GM23338 (cell line): Measurements from ENCODE around the gene CYCS. TPM values are rescaled to one million over a fixed set of nuclear protein-coding genes. Genes with fewer than 3 reads are reported as not detected.

Source experiments
- ATAC-seq: fragments of 200-7000 bp; cut with Tn5 transposase; 3 replicates; pipeline ENCODE4 v1.9.1; 2020
- DNase-seq: peaks from one replicate; pipeline ENCODE4 v3.0.0-alpha.2; 2015; ENCODE audit warnings: low spot score
- H2AFZ ChIP-seq: fragments of 200-600 bp; sonication (generic); 2 replicates; pipeline ENCODE4 v1.8.0; 2016; ENCODE audit warnings: antibody characterized with exemption, mild to moderate bottlenecking, moderate library complexity
- H3F3A ChIP-seq: fragments of 200-600 bp; sonication (generic); replicated peaks from 2 replicates; pipeline ENCODE4 v1.8.0; 2017; ENCODE audit warnings: antibody characterized with exemption, mixed run types, low read depth
- H3K27ac ChIP-seq: fragments of 200-600 bp; sonication (generic); 2 replicates; pipeline ENCODE4 v1.6.1; 2016; ENCODE audit warnings: low read depth
- H3K27me3 ChIP-seq: fragments of 200-600 bp; sonication (generic); 2 replicates; pipeline ENCODE4 v1.8.0; 2016; ENCODE audit warnings: mild to moderate bottlenecking, mixed run types, moderate library complexity; ENCODE audit not compliant: insufficient read depth
- H3K36me3 ChIP-seq: fragments of 200-600 bp; sonication (generic); 2 replicates; pipeline ENCODE4 v1.8.0; 2016; ENCODE audit warnings: mild to moderate bottlenecking; ENCODE audit not compliant: insufficient read depth
- H3K4me1 ChIP-seq: fragments of 200-600 bp; sonication (generic); 2 replicates; pipeline ENCODE4 v1.8.0; 2016; ENCODE audit warnings: mild to moderate bottlenecking, moderate library complexity; ENCODE audit not compliant: insufficient read depth
- H3K4me2 ChIP-seq: fragments of 200-600 bp; sonication (generic); 2 replicates; pipeline ENCODE4 v1.7.1; 2017; ENCODE audit warnings: mixed run types
- H3K4me3 ChIP-seq: fragments of 200-600 bp; sonication (generic); 2 replicates; pipeline ENCODE4 v1.6.1; 2016; ENCODE audit warnings: mixed run types
- H3K79me2 ChIP-seq: fragments of 200-600 bp; sonication (generic); replicated peaks from 2 replicates; pipeline ENCODE4 v1.8.0; 2017; ENCODE audit warnings: mild to moderate bottlenecking; ENCODE audit not compliant: insufficient read depth
- H3K9me2 ChIP-seq: fragments of 200-600 bp; sonication (generic); 2 replicates; pipeline ENCODE4 v1.8.0; 2017; ENCODE audit not compliant: insufficient read depth
- H4K20me1 ChIP-seq: fragments of 200-600 bp; sonication (generic); replicated peaks from 2 replicates; pipeline ENCODE4 v1.8.0; 2017; ENCODE audit warnings: mild to moderate bottlenecking; ENCODE audit not compliant: insufficient read depth
- H3K27ac Mint-ChIP-seq: 2 replicates; pipeline ENCODE4 v1.8.0; 2020; ENCODE audit warnings: inconsistent platforms, mild to moderate bottlenecking, moderate library complexity, mixed read lengths
- H3K27me3 Mint-ChIP-seq: 3 replicates; pipeline ENCODE4 v1.8.0; 2022; ENCODE audit warnings: low read depth, mild to moderate bottlenecking, moderate library complexity, mixed read lengths, inconsistent platforms; ENCODE audit not compliant: insufficient read depth, poor library complexity
- H3K36me3 Mint-ChIP-seq: 3 replicates; pipeline ENCODE4 v1.8.0; 2021; ENCODE audit warnings: low read depth, mild to moderate bottlenecking, inconsistent platforms, moderate library complexity, mixed read lengths
- H3K4me1 Mint-ChIP-seq: 3 replicates; pipeline ENCODE4 v1.8.0; 2020; ENCODE audit warnings: mild to moderate bottlenecking, inconsistent platforms, mixed read lengths
- H3K4me3 Mint-ChIP-seq: 3 replicates; pipeline ENCODE4 v1.8.0; 2021; ENCODE audit warnings: moderate library complexity, mild to moderate bottlenecking, inconsistent platforms, mixed read lengths
- H3K9me3 Mint-ChIP-seq: 3 replicates; pipeline ENCODE4 v1.8.0; 2020; ENCODE audit warnings: moderate library complexity, mild to moderate bottlenecking, inconsistent platforms, mixed read lengths
- CTCF ChIP-seq, 2 experiments: fragments of 200-600 bp in 1 of 2; sonication (generic) in 1 of 2; conservative IDR thresholded peaks; 2 replicates each; pipeline versions ENCODE4 v1.5.1 to v1.6.1; 2016 to 2017; ENCODE audit warnings: antibody characterized with exemption in 2 of 2, low read depth in 2 of 2, mild to moderate bottlenecking in 2 of 2, moderate library complexity in 1 of 2
- ETS1 ChIP-seq: IDR thresholded peaks from 2 replicates; pipeline ENCODE4 v1.6.1; 2016; ENCODE audit warnings: antibody characterized with exemption
- EZH2phosphoT487 ChIP-seq: fragments of 200-600 bp; sonication (generic); IDR thresholded peaks from one replicate; pipeline ENCODE4 v1.8.1; 2018; ENCODE audit warnings: antibody characterized with exemption; ENCODE audit not compliant: unreplicated experiment
- JUNB ChIP-seq: IDR thresholded peaks from one replicate; pipeline ENCODE4 v1.6.1; 2016; ENCODE audit warnings: antibody characterized with exemption; ENCODE audit not compliant: unreplicated experiment
- POLR2AphosphoS5 ChIP-seq: IDR thresholded peaks from 2 replicates; pipeline ENCODE4 v1.6.1; 2016; ENCODE audit warnings: antibody characterized with exemption, low read depth
- REST ChIP-seq: IDR thresholded peaks from one replicate; pipeline ENCODE4 v1.6.1; 2018; ENCODE audit warnings: antibody characterized with exemption; ENCODE audit not compliant: unreplicated experiment
- STAT1 ChIP-seq: IDR thresholded peaks from one replicate; pipeline ENCODE4 v1.6.1; 2016; ENCODE audit warnings: antibody characterized with exemption; ENCODE audit not compliant: unreplicated experiment
- ZNF114 ChIP-seq: fragments of 250-450 bp; sonication (Bioruptor Pico); IDR thresholded peaks from 2 replicates; pipeline ENCODE4 v1.5.0; 2020; ENCODE audit warnings: mild to moderate bottlenecking, moderate library complexity
- ZNF462 ChIP-seq: fragments of 250-450 bp; sonication (Bioruptor Pico); IDR thresholded peaks from 2 replicates; pipeline ENCODE4 v1.5.0; 2020; ENCODE audit warnings: mild to moderate bottlenecking, moderate library complexity
- polyA plus RNA-seq: library from polyadenylated mRNA; unstranded; fragments of >200 nt; fragmentation: Nextera tagmentation; extraction: Ambion mirVana; gene quantifications from 2 replicates; pipeline ENCODE4 v1.2.1, GENCODE V29; 2016
- total RNA-seq: library from RNA; depleted of rRNA; stranded (reverse); fragments of >200 nt; shearing (Covaris generic); gene quantifications from 2 replicates; pipeline ENCODE4 v1.2.3, GENCODE V29; 2014

CYCS gene
- total and polyA plus RNA-seq, 2 experiments from 2014 or later, result 131 to 468 TPM

GRCh38 chr7:25139536-25139935 lies 14.5 kb upstream of the CYCS start (continued):
- no peak for TF ChIP-seq CTCF (conservative IDR thresholded peaks at IDR 0.05; ENCODE audit: low read depth in 2 of 2)

- ATAC-seq, result no peak
- no peak overlapping the region for H3K4me2 ChIP-seq
- TF ChIP-seq STAT1 (no peak), EZH2phosphoT487 (no peak), JUNB (no peak), ZNF114 (CRISPR knock-in tag) (no peak), ZNF462 (CRISPR knock-in tag) (no peak), ETS1 (no peak), POLR2AphosphoS5 (no peak), REST (no peak), CTCF (conservative IDR thresholded peaks at IDR 0.05; ENCODE audit: low read depth in 2 of 2) (no peak)
Observed at GRCh38 chr7:25134358-25135010, 9.4 kb upstream of the CYCS start.

More at GRCh38 chr7:25134358-25135010, 9.4 kb upstream of the CYCS start:
- Histone ChIP-seq H3K4me3 (no peak overlapping the region), H4K20me1 (no peaks in the 10 kb centered on the region), H3K9me2 (no peaks in the 10 kb centered on the region), H3F3A (no peaks in the 10 kb centered on the region), H3K27me3 (no peaks in the 10 kb centered on the region), H3K36me3 (no peaks in the 10 kb centered on the region), H3K79me2 (no peaks in the 10 kb centered on the region), H2AFZ (no peak overlapping the region), H3K4me1 (no peaks in the 10 kb centered on the region), H3K27ac (no peak overlapping the region)
- no peaks in the 10 kb centered on the region for H3K36me3 Mint-ChIP-seq
- H3K9me3 Mint-ChIP-seq, result no peaks in the 10 kb centered on the region; the same call in 2 of the 3 replicates
- no peak overlapping the region for H3K27ac Mint-ChIP-seq
- peaks cover 7% of the 10 kb centered on the region for H3K4me1 Mint-ChIP-seq
- no peak for DNase-seq
- no peak overlapping the region for H3K4me3 Mint-ChIP-seq
- H3K27me3 Mint-ChIP-seq, result peaks cover 4% of the 10 kb centered on the region
